NCI-H2196 treated with DMSO at 0.1 percent for 48 hours (cell line): Measurements from ENCODE around the gene COL1A2.

ENCODE experiments used
- DNase-seq: peaks from one replicate; lab custom pipeline; 2025; ENCODE audit not compliant: unreplicated experiment; lab: John Stamatoyannopoulos, UW

The COL1A2 gene

DNA sequence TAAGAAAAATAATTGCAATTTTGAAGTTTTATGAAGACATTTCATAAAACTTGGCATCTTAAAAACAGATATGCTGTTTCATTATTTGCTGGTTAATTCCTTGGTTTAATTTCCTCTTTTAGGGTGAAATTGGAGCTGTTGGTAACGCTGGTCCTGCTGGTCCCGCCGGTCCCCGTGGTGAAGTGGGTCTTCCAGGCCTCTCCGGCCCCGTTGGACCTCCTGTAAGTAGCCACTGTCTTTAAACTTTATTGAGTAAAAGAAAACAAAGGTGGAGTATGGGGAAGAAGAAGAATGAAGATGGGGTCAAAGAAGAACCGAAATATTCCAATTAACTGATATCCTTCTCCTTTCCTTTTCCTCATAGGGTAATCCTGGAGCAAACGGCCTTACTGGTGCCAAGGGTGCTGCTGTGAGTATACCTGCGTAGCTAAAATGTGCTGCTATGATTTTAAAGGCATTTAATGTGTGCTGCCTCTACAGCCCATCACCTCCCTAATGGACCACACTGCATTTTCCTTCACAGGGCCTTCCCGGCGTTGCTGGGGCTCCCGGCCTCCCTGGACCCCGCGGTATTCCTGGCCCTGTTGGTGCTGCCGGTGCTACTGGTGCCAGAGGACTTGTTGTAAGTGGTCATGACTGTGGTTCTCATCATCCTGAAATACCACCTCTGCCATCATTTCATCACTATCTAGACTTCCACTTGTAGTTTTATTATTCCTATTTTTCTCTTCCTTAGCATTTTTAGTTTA lies 14.7 kb downstream of the COL1A2 start:
- DNase-seq = no peak

DNA sequence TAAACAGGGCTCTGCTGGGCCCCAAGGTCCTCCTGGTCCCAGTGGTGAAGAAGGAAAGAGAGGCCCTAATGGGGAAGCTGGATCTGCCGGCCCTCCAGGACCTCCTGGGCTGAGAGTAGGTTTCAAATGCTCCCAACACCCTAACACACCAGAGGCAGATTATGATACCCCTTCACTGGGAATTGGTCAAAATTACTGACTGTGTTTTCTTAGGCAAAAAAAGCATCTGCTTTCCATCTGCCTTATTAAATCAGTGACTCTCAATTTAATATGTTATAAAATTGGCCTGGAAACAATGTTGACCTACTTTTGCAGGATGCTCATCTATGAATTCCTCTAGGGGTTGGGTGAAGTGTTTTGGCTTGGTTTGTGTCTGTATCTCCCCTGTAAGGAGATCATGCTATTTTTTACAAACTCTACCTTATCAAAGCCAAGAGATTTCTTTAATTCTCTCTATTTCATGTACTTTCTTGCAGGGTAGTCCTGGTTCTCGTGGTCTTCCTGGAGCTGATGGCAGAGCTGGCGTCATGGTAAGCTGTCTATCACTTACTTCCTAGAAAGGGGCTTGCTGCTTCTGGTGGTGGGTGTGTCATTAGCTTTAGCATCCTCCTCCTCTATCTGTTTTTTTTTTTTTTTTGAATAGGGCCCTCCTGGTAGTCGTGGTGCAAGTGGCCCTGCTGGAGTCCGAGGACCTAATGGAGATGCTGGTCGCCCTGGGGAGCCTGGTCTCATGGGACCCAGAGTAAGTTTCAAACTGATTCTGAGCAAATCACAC lies 15.9 kb downstream of the COL1A2 start:
- DNase-seq = no peak

DNA sequence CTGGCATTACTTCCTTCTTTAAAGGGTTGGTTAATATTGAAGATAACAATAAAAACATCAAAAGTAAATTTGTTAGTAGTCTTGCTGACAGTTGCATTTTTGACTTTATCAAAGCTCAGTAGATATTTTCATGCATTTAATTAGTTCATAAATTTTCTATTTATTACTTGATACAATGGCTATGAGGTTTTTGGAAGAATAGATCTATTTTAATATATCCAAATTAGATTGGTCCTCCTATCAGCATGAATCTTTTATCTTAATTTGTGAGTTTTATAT lies 16.4 kb downstream of the COL1A2 start:
- DNase-seq = no peak

DNA sequence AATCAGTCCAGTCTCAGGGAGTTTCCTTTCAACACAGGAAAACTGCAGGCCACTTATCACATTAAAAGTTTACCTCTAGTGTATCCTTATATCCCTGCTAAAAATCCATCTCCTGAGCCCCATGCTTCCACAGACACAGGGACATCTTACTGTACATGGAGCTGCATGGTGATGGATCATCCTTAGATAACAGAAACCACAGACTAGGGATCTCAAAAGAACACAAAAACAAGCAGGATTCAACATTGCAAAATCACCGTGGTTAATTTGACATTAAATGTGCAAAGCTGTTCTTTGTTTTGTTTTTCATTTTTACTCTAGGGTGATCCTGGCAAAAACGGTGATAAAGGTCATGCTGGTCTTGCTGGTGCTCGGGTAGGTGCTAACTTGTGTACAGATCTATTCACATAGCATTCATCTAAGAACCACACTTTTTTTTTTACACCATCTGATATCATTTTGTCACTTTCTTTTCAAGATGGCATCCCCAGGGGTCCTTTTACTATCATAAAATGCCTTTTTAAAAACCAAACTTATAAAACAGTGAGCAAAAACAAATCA lies 18.1 kb downstream of the COL1A2 start:
- DNase-seq = no peak

DNA sequence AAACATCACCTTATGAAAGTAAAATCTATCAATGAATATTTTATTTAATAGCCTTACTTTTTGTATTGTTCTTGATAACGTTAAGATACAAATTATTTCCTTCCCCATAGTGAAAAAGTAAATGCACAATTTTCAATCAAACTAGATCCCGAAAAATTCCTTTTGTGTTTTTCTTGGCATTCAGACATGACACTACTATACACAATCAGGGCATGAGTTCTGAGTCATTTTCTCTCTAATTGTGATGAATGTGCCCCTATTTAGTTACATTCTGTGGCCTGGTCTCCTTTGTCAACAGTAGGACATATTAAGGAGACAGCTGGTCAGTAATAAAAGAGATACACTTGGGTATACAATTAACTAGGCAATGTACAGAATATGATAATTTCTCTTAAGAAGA lies 19.8 kb downstream of the COL1A2 start:
- DNase-seq = no peak

DNA sequence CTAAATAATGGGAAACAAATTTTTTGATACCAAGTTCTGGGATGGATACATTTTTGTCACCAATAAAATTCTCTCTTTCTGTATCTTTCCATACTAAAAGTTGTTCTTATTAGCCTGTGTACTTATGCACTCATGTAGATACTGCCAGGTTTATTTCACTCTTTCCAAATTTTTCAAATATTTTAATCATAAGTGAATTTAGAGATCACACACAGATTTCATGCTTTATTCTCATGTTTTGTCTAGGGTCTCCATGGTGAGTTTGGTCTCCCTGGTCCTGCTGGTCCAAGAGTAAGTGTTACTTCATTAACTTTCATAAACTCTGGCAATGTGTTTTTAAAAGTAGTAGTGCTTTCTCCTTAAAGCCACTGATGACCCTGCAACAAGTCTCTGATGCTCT lies 20.3 kb downstream of the COL1A2 start:
- no peak for DNase-seq

DNA sequence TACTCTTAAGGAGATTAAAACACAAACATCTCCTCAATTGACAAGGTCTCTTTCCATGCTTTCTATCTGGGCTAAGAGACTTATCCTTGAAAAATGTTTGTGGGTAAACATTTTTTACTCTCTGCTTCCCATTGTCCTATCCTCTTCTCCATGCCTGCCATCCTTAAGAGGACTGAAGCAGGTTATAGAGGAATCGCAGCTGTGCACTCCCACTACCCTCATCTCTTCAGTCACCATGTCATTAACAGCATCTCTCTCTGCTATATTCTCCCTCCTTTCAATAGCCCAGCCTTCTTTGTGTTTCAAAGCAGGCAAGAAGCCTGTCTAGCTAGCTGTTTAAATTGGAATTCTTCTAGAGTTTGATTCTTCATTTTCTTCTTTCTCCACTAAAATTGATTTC lies 22.6 kb downstream of the COL1A2 start:
- DNase-seq = no peak

DNA sequence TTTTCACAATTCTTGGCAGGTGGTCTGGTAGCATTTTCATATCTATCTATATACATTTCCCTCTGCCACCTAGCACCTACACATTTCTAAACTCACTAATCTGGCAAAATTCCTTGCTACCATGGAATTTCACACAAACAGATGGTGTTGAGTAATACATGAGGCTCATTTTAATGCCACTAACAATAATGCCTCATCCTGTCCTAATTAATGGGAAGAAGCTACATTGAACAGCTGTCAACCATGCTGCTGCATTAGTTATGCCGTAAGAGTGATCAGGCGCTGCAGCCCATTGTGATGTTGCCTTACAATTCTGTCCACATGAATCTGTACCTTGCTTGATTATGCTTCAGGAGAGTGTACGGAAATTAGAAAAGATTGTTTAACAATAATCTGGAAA lies 23.2 kb downstream of the COL1A2 start:
- no peak for DNase-seq

DNA sequence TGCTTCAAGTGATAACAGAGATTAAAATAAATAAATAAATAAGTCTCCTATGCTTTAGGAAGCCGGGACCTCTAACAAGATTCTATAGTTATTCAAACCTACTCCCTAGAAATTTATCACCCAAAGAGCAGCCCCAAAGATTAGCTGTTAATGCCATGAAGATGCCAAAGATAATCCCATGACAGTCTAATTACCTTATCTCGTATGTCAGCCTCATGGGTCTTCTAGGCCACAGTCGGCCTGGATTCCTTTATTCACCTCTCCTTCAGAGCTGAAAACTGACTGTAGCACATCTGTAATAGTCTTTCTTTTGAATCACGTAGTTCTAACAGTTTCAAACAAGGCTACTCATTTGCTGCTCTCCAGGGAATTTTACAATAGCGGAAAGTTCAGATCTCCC lies 24.2 kb downstream of the COL1A2 start:
- no peak for DNase-seq

DNA sequence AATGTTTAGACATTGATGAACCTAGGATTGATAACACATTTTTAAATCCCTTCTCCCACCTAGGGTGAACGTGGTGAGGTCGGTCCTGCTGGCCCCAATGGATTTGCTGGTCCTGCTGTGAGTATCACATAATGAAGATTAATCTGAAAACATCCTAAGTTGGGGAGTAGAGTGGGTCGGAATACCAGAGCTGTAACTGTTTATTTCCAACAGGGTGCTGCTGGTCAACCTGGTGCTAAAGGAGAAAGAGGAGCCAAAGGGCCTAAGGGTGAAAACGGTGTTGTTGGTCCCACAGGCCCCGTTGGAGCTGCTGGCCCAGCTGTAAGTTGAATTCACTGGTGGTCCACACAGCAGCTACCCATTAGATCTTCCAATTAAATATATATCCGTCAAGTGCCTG lies 25.6 kb downstream of the COL1A2 start:
- no peak for DNase-seq

DNA sequence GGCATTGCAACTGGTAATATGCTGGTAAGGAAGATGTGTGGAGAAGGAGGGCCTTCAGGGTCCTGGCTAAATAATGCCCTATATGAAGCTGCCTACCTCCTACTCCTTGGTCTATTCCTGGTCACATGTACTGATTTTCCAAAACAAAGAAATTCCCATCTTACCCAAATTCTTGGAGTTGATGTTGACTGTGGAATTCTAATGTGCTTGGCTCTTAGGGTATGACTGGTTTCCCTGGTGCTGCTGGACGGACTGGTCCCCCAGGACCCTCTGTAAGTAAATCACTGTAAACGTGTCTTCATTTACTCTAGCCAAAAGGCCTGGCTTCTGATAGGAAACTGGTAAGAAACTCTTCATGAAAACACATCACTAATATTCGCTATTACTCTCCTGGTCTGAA lies 27.0 kb downstream of the COL1A2 start:
- DNase-seq = no peak

DNA sequence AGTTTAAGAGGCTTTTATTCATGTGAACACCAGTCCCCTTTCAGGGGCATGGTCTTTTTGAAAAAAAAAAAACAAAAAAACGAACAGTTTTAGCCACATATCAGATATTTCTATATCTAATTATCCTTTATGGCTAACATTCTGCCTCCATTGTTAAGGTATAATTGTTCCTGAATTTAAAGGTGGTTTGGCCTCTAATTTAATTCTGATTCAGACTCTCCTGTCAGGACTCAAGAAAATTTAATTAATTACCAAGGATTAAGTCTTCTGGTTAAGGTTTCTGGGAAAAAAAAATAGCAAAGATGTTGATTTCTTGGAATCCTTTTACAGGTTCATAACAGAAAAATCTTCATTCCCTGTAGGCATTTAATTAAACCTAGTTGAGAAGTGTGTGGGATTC lies 27.4 kb downstream of the COL1A2 start:
- DNase-seq = no peak

DNA sequence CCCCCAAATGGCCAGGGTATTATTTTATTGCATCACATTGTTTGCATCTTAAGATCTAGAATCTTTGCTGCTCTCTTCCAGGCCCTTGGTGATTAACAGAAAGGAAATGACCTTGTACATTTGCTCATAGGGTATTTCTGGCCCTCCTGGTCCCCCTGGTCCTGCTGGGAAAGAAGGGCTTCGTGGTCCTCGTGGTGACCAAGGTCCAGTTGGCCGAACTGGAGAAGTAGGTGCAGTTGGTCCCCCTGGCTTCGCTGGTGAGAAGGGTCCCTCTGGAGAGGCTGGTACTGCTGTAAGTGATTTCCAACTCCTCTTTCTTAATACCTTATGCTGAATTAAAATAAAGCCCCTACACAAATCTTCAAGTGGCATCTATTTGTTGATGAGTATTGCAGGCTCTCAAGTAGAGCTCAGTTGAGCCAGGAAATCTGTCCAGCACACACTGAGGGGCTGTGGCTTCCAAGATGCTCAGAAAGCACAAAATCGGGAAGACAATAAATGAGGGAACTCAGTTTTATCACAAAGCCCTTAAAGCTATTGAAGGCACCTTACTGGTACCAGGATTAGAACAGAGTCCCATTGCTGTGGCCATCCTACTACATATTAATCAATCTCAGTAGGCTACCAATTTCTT lies 28.2 kb downstream of the COL1A2 start:
- no peak for DNase-seq

DNA sequence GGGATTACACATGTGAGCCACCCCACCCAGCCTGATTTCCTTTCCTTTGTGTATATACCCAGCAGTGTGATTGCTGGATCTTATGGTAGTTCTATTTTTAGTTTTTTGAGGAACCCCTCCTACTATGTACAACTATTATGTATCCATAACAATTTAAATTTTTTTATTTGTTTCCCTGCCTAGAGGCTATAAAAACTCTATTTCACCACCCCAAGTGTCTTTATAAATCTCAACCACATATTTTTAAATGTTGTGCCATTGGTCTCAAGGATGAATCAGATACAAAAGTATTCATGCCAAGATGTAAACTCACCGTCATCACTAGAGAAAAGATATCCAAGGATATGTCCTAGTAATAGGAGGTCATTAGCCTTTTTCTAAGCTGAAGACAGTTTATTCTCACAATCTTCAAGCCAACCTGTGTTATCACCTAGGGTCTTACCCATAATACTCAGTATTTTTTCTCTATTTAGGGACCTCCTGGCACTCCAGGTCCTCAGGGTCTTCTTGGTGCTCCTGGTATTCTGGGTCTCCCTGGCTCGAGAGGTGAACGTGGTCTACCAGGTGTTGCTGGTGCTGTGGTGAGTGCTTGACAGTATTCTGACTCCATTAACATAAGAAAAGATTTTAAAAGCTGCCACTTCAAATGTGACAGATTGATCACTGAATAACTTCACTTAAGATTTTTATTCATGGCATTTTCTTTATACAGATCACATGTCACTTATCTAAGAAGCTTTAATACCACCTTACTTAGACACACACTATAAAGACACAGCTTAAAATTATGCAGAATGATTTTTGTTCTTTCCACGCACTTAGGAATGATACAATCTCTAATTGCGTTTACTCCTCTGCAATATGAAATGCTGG lies 29.4 kb downstream of the COL1A2 start:
- DNase-seq = no peak

DNA sequence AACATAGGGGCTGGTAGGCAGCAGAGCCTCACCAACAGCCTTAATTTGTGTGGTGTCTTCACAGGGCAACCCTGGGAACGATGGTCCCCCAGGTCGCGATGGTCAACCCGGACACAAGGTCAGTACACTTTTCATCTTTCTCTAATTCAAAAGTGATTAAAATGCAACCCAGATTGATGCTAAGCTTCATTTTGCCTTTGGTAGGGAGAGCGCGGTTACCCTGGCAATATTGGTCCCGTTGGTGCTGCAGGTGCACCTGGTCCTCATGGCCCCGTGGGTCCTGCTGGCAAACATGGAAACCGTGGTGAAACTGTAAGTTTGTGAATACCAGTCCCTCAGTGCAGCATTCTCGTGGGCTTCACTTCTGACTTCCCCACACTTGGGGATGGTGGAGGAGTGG lies 30.9 kb downstream of the COL1A2 start:
- no peak for DNase-seq

DNA sequence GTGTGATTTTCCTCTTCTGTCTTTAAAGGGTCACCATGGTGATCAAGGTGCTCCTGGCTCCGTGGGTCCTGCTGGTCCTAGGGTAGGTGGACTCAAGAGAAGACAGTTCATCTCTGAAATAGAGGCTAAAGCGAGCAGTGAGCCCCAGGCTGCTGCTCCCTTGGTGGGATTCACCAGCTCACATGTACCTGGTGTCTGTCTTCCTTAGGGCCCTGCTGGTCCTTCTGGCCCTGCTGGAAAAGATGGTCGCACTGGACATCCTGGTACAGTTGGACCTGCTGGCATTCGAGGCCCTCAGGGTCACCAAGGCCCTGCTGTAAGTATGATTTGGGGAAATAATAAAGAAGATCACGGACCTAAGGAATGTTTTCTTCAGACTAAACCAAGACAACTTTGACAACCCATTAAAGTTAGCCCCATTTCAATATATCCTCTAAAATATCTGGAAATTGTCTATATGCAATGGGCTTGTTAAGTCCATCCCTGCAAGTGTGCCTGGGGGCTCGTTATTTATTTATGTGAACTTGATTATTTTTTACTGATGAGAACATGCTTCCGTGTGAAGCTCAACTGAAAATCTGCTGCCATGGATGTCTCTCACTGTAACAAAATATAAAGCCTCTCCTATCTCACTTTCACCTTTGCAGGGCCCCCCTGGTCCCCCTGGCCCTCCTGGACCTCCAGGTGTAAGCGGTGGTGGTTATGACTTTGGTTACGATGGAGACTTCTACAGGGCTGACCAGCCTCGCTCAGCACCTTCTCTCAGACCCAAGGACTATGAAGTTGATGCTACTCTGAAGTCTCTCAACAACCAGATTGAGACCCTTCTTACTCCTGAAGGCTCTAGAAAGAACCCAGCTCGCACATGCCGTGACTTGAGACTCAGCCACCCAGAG lies 32.5 kb downstream of the COL1A2 start:
- DNase-seq = no peak

DNA sequence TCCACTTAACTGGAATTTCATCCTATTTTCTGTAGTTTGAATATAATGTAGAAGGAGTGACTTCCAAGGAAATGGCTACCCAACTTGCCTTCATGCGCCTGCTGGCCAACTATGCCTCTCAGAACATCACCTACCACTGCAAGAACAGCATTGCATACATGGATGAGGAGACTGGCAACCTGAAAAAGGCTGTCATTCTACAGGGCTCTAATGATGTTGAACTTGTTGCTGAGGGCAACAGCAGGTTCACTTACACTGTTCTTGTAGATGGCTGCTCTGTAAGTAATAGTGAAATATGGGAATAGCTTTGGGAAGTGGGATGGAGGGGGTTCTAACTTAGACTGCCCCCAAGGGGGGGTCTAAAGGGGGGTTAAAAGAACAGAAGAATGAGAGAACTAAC lies 34.5 kb downstream of the COL1A2 start:
- DNase-seq = no peak

DNA sequence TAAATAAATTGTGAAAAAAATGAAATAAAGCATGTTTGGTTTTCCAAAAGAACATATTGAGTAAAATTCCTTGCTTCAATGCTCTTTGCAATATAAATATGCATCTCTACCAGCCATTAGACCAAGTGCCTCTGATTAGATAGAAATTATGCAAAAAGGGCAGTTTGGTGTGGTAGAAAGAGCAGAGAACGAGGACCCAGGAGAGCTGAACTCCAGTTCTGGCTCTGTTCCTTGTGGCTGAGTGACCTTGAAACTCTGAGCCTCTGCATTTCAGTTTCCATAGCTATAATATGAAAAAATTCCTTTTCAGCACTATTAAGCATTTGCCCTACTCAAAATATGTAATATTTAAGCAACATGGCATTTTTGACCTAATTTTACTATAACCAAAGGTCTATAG lies 36.5 kb downstream of the COL1A2 start:
- DNase-seq = no peak

DNA sequence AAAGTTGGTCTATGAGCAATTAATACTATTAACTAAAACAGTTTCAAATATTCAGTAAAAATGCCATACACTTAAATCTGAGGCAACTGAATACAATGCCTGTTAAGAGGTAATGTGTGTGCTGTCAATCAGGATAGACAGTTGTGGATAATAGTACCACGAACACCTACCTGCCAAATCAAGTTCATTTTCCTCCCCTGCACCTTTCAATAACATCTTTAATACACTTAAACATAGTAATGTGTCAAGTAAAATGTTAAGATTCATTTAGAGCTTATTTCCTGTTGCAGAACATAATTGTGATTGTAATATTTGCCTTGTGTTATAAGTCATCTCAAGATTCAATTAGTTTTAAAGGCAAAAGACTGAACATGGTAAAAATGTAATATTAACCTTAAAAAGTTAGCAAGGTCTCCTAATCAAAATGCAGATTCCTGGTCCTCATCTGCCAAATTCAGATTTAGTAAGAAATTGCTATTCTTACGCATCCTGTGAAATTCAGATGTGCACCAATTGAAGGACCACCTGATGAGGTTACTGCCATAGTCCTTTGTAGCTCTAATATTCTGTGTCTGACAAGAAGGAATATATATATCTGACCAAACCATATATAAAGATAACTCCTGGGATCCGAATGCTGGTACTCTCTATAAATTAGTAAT lies 37.1 kb downstream of the COL1A2 start:
- DNase-seq = no peak

DNA sequence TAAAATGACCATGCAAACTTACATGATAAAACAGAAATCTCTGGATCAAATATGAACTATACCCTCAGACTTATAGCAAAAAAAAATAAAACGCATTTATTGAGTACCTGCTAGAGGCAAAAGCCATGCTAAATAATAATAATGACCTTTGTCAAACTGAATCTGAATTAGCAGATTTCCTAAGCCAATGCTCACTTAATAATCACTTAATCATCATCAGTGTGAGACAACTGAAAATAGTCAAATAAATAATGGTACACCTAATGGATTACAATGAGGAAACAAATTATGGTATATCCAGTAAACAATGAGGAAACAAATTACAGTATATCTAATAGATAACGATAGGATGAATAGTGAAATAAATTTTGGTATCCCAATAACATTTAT lies 37.6 kb downstream of the COL1A2 start:
- DNase-seq = no peak
